Measurements from ENCODE around the gene CTDNEP1.

DNA sequence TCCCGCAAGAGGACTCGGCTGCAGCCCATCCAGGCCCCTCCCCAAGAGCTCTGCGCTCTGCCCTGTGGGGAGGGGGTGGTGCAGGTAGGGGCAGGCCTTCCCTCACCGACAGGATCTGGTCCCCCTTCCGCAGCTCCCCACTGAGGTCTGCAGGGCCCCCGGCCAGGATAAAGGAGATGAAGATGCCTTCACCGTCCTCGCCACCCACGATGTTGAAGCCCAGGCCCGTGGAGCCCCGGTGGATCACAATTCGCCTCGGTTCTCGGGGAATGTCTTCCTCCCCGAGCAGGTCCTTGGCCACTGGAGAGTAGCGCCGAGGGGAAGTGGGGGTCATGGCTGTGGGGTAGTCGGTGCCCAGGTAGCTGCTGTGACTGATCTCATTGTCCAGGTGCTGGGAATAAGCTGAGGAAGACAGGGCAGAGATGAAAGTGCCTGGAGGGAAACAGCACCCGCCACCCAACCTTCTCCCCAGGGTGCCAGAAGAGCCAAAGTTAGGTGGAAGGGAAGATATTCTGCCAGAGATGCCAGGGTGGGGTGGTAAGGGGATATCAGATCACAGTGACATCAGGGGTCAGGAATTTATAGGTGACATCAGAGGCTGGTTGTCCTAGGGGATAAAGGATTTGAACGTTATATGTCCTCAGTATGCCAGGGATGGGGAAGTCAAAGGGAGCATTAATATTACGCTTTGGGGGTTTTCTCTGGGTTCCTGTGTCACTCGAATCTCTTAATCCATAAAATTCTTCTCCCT, 54.7 kb downstream of the CTDNEP1 start:
- TF ChIP-seq, protein P1, sequence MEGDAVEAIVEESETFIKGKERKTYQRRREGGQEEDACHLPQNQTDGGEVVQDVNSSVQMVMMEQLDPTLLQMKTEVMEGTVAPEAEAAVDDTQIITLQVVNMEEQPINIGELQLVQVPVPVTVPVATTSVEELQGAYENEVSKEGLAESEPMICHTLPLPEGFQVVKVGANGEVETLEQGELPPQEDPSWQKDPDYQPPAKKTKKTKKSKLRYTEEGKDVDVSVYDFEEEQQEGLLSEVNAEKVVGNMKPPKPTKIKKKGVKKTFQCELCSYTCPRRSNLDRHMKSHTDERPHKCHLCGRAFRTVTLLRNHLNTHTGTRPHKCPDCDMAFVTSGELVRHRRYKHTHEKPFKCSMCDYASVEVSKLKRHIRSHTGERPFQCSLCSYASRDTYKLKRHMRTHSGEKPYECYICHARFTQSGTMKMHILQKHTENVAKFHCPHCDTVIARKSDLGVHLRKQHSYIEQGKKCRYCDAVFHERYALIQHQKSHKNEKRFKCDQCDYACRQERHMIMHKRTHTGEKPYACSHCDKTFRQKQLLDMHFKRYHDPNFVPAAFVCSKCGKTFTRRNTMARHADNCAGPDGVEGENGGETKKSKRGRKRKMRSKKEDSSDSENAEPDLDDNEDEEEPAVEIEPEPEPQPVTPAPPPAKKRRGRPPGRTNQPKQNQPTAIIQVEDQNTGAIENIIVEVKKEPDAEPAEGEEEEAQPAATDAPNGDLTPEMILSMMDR (IDR thresholded peaks at IDR 0.05) = no peak
- no peak for TF ChIP-seq POLR2A (IDR thresholded peaks at IDR 0.05)
